Measurements from ENCODE around the gene OSBPL2. TPM values are rescaled to one million over a fixed set of nuclear protein-coding genes. Genes with fewer than 3 reads are reported as not detected.

OSBPL2 gene
- total RNA-seq, 1 donor: 21.1 TPM

GRCh38 chr20:62254021-62254724, 15.9 kb downstream of the OSBPL2 start:
- no peak for DNase-seq (ENCODE audit: low read depth)
- no peak overlapping the region for H3K4me3 ChIP-seq (ENCODE audit: low read depth, low read length)
- no peak for TF ChIP-seq CTCF (IDR thresholded peaks at IDR 0.05; ENCODE audit: insufficient read depth, low read length)

DNA sequence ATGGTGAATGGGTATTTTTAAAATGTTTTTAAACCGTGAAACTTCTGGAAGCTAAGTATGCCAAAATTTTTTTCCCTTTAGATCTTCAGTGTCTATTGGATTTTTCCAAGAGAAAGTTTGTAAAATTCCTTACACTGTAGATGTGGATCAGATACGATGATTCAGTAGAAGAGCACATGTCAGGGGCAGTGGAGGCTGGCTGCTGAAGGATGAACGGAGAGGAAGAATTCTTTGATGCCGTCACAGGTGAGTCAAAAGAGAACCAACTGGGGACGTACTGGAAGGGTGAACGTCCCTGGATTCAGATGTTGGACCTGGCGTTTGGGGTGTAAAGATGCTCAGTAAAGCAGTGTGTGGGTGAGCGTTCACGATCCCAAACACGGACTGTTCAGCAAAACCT, 17.7 kb downstream of the OSBPL2 start:
- H3K4me3 ChIP-seq (ENCODE audit: low read depth, low read length): no peak overlapping the region
- no peak for DNase-seq (ENCODE audit: low read depth)
- TF ChIP-seq CTCF (IDR thresholded peaks at IDR 0.05; ENCODE audit: insufficient read depth, low read length): no peak

- H3K4me3 ChIP-seq (ENCODE audit: low read depth, low read length): no peak overlapping the region
- DNase-seq (ENCODE audit: low read depth): peak; percentile 88
- no peak for TF ChIP-seq CTCF (IDR thresholded peaks at IDR 0.05; ENCODE audit: insufficient read depth, low read length)
Observed at GRCh38 chr20:62258499-62259293, 20.4 kb downstream of the OSBPL2 start.

- H3K4me3 ChIP-seq (ENCODE audit: low read depth, low read length): no peak overlapping the region
- TF ChIP-seq CTCF (IDR thresholded peaks at IDR 0.05; ENCODE audit: insufficient read depth, low read length): no peak
- DNase-seq (ENCODE audit: low read depth): no peak
Observed at GRCh38 chr20:62259294-62259565, 20.9 kb downstream of the OSBPL2 start.

DNA sequence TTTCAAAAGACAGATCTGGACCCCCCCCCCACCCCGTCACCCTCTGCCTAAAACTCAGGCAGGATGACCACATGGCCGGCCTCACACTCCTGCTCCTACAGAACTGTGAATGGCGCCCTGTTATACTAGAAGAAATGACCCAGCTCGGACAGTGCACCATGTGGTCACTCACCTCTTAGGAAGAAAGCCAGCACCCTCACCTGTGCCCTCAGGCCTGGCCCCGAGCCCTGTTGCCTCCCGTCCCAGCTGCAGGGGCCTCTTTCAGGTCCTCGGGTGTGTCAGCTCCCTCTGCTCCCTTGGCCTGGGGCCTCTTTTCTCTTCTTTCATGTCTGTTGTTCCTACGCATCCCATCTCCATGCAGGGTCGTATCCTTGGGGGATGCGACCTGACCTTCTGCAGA, 23.7 kb downstream of the OSBPL2 start:
- no peak for TF ChIP-seq CTCF (IDR thresholded peaks at IDR 0.05; ENCODE audit: insufficient read depth, low read length)
- no peak overlapping the region for H3K4me3 ChIP-seq (ENCODE audit: low read depth, low read length)
- no peak for DNase-seq (ENCODE audit: low read depth)

DNA sequence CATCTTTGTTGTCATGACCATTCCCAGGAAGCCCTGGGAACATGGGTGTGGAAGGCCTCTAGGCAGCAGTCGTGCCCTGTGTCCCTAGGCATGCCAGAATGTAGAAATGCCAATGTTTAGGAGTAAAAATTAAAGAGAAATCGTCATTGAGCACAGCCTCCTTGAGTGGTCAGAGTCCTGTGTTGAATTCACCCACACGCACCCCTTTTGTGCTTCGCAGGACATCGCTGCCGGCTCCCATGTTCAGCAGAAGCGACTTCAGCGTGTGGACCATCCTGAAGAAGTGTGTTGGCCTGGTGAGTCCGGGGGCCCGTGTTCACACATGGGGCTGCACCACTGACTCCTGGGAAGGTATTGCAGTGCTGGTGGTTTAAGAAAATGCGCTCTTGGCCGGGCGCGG, 25.1 kb downstream of the OSBPL2 start:
- DNase-seq (ENCODE audit: low read depth): no peak
- H3K4me3 ChIP-seq (ENCODE audit: low read depth, low read length): no peak overlapping the region
- TF ChIP-seq CTCF (IDR thresholded peaks at IDR 0.05; ENCODE audit: insufficient read depth, low read length): no peak
